SKM-1 (cell line): ENCODE measurements around the gene CEBPB.
"Not testable (repeated sequence)": the region's sequence is repeated elsewhere in the genome, so short reads cannot be mapped to it uniquely, and the experiment has no call there.

Experiments
- DNase-seq: peaks from one replicate; lab custom pipeline; 2025; ENCODE audit not compliant: unreplicated experiment; lab: John Stamatoyannopoulos, UW

CEBPB gene

DNA sequence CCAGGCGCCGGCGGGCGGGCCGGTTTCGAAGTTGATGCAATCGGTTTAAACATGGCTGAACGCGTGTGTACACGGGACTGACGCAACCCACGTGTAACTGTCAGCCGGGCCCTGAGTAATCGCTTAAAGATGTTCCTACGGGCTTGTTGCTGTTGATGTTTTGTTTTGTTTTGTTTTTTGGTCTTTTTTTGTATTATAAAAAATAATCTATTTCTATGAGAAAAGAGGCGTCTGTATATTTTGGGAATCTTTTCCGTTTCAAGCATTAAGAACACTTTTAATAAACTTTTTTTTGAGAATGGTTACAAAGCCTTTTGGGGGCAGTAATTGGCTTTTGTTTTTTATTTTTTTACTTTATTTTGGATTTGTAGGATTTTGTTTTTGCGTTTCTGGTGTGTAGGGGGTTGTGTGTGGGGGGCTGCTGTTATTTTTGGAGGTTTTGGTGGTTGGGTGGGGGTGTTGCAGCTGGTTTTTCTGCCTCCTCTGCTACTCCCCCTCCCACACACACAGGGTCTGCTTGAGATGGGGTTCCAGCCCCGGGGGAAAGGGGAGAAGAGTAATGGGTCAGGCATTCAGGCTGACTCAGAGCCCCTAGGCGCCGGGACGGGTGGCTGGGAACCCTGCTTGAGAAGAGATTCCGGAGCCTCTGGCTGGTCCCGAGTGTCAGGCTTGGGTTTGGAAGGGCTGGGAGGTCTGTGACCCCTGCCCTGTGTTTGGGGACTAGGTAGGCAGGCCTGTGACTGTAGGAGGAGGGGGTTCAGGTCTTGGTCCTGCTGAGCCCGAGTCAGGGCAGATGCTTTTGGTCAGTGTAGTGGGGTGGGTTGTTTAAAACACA, 2.0 kb downstream of the CEBPB start:
- DNase-seq: peak; percentile 66

DNA sequence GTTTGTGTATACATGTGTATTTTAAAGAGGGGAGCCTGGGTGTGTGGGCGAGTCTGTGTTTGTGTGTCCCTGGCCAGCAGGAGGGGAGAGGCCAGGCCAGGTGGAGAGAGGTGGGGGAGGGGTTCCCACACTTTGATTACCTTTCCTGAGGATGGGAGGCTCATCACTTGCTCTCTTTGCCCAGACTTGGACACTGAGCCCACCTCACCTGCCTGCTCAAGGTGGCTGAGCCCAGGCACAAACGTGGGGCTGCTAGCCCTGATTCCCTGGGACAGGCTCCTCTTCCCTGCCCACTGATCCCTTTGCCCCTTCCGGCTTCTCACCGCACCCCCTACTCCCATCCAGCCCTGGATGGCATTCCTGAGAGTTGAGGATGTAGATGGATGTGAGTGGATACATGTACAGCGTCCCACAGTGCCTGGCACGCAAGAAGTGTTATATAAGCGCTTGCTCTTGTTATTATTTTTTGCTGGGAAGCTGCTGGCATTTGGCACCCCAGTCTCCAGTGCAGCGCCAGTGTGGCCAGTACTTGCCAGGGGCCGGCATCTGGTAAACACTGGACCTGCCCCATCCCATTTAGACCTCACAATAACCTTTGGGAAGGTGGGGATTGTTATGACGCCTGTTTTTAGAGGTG, 2.7 kb downstream of the CEBPB start:
- DNase-seq: no peak

DNA sequence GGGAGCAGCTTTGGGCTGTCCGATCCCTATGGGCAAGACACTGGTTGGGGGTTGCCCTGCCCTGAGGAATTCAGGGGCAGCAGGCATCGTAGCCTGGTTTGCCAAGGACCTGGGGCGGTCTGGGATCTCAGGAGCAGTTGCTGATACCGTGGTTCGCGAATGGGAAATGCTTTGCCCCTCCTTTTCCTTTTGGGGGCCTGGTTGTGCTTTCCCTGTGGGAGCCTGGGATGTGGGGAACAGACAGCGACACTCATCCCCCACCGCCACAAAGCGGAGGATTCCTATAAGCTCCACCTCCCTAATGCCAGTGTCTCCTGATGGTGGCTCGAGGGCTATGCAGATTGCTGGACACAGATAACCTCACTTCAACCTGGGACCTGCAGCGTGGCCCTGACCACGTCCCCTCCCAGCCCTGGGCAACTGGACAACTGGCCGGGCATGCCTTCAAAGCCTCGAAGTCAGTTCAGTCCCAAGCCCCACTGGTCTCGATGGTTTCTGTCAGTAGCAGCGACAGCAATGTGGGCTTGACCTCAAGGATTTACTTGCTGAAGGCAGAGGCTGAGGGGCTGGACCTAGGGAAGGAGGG, 3.3 kb downstream of the CEBPB start:
- no peak for DNase-seq

DNA sequence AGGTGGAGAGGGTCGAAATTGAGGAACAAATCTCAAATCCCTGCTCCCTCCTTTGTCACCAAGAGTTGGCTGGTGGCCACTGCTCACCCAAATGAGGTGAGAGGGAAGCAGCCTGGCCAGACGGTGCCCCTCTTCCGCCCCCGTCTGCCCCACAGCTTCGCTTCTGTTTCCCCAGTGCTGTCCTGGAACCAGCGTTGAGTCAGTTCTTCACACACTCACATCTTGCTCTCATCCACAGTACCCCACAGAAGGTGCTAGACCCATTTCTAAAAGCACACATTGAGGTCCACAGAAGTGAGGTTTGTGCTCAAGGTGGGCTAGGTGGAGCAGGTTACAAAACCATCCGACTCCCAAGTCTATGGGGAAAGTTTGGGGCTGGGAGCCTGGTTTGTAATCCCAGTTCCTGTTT, 3.8 kb downstream of the CEBPB start:
- no peak for DNase-seq

DNA sequence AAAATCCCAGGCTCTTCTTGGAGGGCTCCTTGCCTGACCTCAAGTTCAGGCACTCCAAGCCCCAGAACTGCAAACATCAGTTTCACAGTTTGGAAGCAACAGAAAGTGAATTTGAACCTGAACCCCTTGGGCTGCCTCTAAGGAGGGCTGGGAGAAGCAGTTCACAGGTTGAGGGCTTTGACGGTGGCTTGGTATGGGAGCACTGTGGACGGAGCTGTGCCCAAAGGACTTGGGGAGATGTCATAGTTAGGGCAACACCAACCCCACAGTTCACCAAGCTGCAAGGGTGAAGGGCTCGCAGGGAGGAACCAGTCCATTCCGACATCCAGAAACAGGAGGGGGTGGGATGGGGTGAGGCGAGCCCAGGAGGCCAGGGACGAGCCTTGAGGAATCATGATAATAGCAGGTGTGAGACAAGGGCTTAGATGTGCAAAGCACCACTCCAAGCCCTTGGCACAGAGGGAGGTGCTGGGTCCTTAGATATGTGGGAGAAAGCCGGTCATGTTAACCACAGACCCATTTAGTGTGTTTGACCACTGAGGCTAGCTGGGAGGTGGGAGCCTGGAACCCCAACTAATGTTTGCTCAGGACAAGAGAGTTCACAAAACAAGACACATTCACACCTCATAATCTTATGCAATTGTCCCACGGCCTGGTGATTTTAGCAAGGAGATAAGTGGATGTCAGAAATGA, 4.3 kb downstream of the CEBPB start:
- DNase-seq: no peak

DNA sequence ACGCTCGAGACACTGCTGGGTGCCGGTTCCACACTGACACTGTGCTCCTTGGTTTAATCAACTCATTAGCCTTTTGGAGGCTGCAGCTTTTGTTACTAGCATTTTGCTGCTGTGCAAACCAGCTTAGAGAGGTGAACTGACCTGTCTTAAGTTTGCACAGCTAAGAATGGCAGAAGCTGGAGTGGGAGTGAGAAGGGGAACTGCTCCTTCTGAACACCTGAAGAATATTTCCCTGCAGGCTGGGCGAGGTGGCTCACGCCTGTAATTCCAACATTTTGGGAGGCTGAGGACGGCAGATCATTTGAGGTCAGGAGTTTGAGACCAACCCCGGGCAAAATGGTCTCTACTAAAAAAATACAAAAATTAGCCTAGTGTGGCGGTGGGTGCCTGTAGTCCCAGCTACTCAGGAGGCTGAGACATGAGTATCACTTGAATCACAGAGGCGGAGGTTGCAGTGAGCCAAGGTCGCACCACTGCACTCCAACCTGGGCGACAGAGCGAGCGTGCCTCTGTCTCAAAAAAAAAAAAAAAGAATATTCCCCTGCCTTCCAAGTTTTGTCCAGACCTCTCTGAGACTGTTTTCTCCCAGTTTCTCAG, 5.0 kb downstream of the CEBPB start:
- DNase-seq: no peak

DNA sequence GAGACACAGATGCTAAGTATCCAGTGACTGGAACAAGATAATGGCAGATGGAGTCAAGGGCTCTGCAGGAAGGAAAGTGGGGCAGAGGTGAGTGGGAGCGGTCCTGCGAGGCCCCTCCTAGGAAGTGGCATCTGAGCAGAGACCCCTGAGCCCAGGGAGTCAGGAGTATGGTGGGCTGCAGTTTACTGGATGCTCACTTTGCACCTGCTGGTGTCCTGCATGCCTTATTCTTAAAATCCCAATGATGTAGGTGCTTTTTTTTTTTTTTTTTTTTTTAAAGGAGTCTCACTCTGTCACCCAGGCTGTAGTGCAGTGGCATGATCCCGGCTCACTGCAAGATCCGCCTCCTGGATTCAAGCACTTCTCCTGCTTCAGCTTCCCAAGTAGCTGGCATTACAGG, 5.6 kb downstream of the CEBPB start:
- no peak for DNase-seq

DNA sequence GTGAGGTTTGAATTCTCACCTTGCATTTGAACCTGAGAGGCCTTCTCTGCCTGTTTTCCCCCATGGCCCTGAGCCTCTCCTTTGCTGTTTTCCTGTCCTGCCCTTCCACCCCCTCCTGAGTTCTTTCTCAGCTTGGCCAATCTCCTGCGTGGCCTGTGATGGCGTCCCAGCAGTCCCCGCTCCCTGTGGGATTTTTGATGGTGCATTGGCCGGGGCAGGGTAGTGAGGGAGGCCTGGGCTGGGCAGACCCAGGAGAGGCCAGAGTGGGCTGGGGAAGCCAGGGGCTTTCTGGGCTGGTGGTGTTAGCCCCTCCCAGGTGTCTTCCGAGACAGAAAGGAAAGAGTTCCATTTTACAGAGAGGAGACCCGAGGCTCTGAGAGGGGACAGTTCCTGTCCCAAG, 6.3 kb downstream of the CEBPB start:
- DNase-seq: no peak

DNA sequence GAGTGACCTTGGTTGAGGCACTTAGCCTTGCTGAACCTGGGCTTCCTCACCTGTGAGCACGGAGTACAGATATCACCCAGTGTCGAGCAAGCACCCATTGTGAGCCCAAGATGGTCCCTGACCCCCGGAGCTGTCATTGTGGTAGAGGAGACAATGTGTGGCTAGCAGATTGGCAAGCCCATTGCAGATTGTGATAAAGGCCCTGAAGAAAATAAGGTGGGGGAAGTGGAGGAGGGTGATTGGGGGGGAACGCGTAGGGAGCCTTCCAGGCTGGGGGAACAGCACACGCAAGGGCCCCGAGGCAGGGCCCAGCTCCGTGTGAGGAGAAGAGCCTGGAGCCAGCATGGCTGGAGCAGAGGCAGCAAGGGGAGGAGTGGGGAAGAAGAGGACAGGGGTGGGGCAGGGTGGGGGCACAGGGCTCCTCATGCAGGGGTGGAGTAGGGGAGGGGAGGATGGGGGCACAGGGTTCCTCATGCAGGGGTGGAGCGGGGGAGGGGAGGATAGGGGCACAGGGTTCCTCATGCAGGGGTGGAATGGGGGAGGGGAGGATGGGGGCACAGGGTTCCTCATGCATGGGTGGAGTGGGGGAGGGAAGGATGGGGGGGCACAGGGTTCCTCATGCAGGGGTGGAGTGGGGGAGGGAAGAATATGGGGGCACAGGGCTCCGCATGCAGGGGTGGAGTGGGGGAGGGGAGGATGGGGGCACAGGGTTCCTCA, 7.0 kb downstream of the CEBPB start:
- no peak for DNase-seq

DNA sequence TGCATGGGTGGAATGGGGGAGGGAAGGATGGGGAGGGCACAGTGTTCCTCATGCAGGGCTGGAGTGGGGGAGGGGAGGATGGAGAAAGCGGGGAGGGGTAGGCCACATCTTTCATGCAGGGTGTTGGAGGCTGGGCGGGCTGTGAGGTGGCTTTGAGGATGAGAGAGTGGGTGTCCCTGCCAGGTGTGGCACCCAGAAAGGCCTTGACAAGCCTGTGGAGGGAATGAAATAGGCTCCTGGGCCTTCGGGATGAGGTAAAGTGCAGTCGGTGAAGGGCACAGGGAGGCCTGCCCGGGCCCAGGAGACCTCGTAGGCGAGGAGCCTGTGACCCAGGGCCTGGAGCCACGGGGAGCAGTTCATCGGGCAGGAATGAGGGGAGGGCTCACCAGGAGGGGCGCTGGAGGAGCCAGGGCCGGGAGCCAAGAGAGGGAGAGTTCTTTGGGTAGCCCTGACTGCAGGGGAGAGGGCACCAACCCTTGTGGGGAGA, 7.6 kb downstream of the CEBPB start:
- no peak for DNase-seq

DNA sequence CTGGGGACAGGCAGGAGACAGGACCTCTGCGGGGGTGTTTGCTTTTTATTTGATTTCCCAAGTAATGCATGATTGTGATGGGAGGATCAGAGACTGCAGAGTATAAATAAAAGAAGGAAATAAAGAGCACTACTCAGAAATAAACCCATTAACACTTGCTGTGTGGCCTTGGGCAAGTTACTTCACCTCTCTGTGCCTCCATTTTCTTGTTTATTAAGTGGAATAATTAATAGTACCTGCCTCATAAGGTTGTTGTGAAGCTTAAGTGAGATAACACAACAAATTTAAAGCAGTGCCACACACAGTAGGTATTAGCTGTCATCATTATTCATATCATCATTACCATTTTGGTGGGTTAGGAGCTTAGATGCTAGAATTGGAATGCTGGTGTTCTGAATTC, 8.1 kb downstream of the CEBPB start:
- no peak for DNase-seq

DNA sequence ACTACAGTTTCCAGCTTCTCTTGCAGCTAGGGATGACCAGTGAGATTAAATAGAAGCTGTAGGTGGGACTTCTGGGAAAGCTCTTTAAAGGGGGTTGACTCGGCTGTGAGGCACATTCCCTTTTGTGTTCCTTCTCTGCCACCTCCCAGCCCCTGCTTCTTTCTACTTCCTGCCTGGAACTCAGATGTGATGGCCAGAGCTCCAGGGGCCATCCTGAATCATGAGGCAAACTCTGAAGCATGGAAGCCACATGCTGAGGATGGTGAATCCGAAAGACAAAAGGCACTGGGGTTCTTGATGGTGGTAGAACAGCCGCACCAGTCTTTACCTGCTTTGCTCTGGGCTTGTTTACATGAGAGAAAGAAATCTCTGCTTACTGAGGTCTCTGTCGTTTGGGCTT, 9.1 kb downstream of the CEBPB start:
- no peak for DNase-seq

DNA sequence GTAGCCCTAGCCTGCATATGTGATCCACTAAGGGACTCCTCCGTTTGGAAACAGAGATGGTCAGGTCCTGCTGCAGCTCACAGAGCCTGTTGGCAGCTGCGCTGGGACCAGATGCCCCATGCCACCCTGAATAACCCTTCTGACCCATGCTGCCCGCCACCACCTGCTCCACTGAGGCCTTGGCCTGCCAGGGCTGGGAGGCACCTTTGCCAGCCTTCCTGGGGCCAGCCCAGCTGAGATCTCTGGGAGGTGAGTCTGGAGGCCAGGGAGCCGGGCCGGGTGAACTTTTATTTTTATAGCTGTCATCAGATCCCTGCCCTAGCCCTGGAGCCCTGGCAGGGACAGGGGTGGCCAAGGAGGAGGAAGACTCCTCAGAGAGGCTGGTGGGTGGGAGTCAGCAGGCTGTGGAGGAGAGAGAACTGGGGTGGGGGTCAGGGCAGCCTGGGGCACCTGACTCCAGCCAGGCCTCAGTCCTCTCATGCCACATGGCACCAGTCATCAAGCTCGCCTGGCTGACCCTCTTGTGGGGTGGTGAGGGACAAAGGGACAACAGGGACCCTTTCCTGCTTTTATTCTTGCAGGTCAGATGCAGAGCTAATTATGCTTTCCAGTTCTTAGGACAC, 10.0 kb downstream of the CEBPB start:
- DNase-seq: no peak

DNA sequence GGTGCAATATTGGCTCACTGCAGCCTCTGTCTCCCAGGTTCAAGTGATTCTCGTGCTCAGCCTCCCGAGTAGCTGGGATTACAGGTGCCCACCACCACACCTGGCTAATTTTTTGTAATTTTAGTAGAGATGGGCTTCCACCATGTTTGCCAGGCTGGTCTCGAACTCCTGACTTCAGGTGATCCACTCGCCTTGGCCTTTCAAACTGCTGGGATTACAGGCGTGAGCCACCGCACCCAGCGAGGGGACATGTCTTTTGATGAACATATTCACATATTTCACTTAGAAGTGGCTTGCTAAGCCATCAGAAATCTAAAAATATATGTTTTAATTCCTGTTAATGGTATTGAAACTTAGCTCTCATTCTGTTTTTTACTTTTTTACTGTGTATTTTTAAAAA, 11.1 kb downstream of the CEBPB start:
- not testable (repeated sequence) for DNase-seq

DNA sequence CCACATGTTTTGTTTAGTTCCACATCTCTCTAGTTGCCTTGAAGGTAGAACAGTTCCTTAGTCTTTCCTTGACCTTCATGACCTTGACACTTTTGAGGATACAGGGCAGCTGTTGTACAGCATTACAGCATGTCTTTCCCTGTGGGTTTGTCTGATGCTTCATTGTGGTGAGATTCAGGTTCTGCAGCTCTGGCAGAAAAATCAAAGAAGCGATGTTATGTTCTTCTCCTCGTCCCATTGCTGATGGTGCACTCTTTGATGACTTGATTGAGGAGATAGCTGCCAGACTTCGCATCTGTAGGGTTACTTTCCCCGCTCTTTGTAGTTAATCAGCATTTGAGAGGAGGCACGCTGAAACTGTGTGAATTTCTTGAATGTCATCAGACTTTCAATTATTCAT, 12.0 kb downstream of the CEBPB start:
- DNase-seq: no peak

DNA sequence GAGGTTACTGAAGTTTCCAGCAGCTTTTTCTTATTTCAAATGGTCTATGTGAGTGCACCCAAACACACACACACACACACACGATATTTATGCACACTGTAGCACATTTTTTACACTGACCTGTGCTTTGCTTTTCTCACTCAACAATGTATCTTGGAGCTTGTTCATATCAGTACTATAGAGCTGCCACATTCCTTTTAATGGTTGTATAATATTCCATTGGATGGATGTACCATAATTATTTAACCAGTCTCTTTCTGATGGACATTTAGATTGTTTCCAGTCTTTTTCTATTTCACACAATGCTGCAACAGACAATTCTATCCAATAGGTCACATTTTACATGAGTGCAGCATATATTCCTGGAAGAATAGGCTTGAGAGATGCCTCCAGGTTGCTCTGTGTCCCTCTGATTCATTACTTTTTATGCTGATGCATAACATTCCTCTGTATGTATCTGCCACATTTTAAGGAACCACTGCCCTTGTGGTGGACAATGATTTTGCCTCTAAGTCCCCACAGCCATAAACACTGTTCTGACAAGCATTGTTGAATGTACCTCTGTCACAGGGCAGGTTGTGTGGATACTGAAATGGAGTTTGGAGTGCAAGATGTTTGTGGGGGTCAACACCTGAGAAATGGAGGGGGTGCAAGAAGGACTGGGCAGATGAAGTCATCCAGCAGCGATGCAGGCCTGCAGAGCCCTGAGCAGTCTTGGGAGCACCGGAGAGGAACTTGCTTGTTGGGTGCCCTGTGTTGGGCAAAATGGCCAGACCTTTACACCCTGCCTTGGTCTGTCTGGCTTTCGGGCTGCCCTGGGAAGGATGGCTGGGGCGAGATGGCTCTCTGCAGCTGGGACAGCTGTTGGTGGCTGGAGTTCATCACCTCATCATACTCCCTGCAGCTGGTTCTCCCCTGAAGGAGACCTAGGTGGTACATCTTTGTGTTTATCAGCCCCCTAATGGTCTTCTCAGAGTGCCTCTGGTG, 13.6 kb downstream of the CEBPB start:
- DNase-seq: no peak

DNA sequence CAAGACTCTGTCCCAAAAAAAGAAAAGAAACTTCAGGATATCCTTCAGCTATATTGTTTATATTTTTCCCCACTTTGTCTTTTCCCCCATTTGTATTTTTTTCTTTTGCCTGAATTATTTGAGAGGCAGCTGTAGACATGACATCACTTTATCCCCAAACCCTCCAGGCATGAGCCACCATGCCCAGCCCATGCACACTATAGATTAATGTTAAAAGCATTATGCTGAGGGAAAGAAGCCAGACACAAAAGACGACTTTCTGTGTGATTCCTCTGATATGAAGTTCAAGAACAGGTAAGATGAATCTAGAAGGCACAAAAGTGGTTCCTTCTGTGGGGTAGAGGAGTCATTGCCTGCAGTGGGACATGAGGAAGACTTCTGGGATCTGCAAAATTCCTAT, 16.4 kb downstream of the CEBPB start:
- DNase-seq: no peak

DNA sequence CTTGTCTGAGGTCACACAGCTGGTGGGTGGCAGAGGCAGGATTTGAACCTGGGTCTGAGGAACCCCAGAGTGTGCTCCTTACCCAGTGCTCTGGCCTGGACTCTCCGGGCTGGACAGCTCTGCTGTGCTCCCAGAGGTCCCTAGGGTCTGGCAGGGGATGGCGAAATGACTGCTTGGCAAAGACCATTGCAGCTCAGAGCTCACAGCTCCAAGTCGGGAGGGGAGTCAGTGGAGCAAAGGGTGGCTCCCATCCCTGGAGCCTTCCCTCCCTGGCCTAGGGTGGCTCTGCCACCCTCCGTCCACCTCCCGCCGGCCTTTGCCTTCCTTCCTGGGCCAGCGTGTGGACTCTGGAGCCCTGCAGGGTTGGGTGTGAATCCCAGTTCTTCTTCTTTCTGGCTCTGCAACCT, 17.5 kb downstream of the CEBPB start:
- no peak for DNase-seq

DNA sequence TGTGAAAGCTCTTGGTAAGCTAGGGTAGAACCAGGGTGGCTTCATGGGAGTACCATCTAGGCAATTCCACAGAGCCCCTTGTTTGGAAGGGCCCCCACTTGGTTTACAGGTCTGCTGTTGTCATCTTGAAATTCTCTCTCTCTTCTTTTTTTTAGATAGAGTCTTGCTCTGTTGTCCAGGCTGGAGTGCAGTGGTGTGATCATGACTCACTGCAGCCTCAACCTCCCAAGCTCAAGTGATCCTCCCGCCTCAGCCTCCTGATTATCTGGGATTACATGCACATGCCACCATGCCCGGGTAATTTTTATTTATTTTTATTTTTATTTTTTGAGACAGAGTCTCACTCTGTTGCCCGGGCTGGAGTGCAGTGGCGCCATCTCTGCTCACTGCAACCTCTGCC, 18.2 kb downstream of the CEBPB start:
- DNase-seq: not testable (repeated sequence)
